ENCODE data around the gene DHX35.

Gene DHX35, protein sequence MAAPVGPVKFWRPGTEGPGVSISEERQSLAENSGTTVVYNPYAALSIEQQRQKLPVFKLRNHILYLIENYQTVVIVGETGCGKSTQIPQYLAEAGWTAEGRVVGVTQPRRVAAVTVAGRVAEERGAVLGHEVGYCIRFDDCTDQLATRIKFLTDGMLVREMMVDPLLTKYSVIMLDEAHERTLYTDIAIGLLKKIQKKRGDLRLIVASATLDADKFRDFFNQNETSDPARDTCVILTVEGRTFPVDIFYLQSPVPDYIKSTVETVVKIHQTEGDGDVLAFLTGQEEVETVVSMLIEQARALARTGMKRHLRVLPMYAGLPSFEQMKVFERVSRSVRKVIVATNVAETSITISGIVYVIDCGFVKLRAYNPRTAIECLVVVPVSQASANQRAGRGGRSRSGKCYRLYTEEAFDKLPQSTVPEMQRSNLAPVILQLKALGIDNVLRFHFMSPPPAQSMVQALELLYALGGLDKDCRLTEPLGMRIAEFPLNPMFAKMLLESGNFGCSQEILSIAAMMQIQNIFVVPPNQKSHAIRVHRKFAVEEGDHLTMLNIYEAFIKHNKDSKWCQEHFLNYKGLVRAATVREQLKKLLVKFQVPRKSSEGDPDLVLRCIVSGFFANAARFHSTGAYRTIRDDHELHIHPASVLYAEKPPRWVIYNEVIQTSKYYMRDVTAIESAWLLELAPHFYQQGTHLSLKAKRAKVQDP

GRCh38 chr20:38962044-38962927 is at the start of gene DHX35:
Gene DHX35 (plus strand): TSS chr20:38962344. CDS start chr20:38962368, 24 bp downstream.
- TF ChIP-seq ARNTL (CRISPR knock-in tag; IDR thresholded peaks at IDR 0.05; ENCODE audit: borderline replicate concordance, low read depth): 0 out of 2 replicates have a peak, but pooled peaks have one; percentile 23
- TF ChIP-seq, protein P1, sequence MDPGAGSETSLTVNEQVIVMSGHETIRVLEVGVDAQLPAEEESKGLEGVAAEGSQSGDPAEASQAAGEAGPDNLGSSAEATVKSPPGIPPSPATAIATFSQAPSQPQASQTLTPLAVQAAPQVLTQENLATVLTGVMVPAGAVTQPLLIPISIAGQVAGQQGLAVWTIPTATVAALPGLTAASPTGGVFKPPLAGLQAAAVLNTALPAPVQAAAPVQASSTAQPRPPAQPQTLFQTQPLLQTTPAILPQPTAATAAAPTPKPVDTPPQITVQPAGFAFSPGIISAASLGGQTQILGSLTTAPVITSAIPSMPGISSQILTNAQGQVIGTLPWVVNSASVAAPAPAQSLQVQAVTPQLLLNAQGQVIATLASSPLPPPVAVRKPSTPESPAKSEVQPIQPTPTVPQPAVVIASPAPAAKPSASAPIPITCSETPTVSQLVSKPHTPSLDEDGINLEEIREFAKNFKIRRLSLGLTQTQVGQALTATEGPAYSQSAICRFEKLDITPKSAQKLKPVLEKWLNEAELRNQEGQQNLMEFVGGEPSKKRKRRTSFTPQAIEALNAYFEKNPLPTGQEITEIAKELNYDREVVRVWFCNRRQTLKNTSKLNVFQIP (CRISPR knock-in tag; IDR thresholded peaks at IDR 0.05; ENCODE audit: borderline replicate concordance, low read depth): no peak
- no peak for TF ChIP-seq ESRRG (CRISPR knock-in tag; IDR thresholded peaks at IDR 0.05)
- TF ChIP-seq RARB (CRISPR knock-in tag; IDR thresholded peaks at IDR 0.05): no peak
- TF ChIP-seq, protein P2, sequence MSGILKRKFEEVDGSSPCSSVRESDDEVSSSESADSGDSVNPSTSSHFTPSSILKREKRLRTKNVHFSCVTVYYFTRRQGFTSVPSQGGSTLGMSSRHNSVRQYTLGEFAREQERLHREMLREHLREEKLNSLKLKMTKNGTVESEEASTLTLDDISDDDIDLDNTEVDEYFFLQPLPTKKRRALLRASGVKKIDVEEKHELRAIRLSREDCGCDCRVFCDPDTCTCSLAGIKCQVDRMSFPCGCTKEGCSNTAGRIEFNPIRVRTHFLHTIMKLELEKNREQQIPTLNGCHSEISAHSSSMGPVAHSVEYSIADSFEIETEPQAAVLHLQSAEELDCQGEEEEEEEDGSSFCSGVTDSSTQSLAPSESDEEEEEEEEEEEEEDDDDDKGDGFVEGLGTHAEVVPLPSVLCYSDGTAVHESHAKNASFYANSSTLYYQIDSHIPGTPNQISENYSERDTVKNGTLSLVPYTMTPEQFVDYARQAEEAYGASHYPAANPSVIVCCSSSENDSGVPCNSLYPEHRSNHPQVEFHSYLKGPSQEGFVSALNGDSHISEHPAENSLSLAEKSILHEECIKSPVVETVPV (CRISPR knock-in tag; IDR thresholded peaks at IDR 0.05): no peak
- TF ChIP-seq OSR1 (CRISPR knock-in tag; IDR thresholded peaks at IDR 0.05): no peak
- peak; percentile 99 for ATAC-seq

DNA sequence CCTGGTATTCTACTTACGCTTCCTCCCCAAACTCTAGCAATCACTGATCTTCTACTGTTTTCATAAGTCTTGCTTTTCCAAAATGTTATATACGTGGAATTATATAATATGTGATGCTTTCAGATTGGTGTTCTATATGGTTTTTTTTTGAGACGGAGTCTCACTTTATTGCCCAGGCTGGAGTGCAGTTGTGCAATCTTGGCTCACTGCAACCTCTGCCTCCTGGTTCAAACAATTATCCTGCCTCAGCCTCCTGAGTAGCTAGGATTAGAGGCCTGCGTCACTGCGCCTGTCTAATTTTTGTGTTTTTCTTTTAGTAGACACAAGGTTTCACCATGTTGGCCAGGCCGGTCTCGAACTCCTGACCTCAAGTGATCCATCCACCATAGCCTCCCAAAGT is 46.8 kb upstream of the DHX35 start:
- TF ChIP-seq ZC3H10 (CRISPR knock-in tag; IDR thresholded peaks at IDR 0.05) (no peak), ZNF70 (CRISPR knock-in tag; IDR thresholded peaks at IDR 0.05) (no peak), ISL1 (CRISPR knock-in tag; IDR thresholded peaks at IDR 0.05) (no peak), ZNF8 (CRISPR knock-in tag; IDR thresholded peaks at IDR 0.05) (no peak), OSR1 (CRISPR knock-in tag; IDR thresholded peaks at IDR 0.05) (no peak), ESRRG (CRISPR knock-in tag; IDR thresholded peaks at IDR 0.05) (no peak), CSDC2 (CRISPR knock-in tag; IDR thresholded peaks at IDR 0.05) (no peak), RARB (CRISPR knock-in tag; IDR thresholded peaks at IDR 0.05) (no peak), PPARA (CRISPR knock-in tag; IDR thresholded peaks at IDR 0.05; ENCODE audit: borderline replicate concordance) (no peak), CREB5 (CRISPR knock-in tag; IDR thresholded peaks at IDR 0.05; ENCODE audit: low read depth) (no peak), ZFP3 (CRISPR knock-in tag; IDR thresholded peaks at IDR 0.05) (no peak)
- TF ChIP-seq, protein P2 (CRISPR knock-in tag; IDR thresholded peaks at IDR 0.05): no peak
- ATAC-seq: no peak

- no peak for ATAC-seq
- TF ChIP-seq TOX (CRISPR knock-in tag; IDR thresholded peaks at IDR 0.05; ENCODE audit: borderline replicate concordance) (no peak), TSHZ2 (CRISPR knock-in tag; IDR thresholded peaks at IDR 0.05) (no peak), ZFP3 (CRISPR knock-in tag; IDR thresholded peaks at IDR 0.05) (no peak), TCF4 (CRISPR knock-in tag; IDR thresholded peaks at IDR 0.05; ENCODE audit: borderline replicate concordance) (no peak), ZC3H10 (CRISPR knock-in tag; IDR thresholded peaks at IDR 0.05) (no peak), ARNTL (CRISPR knock-in tag; IDR thresholded peaks at IDR 0.05; ENCODE audit: borderline replicate concordance, low read depth) (no peak), PPARA (CRISPR knock-in tag; IDR thresholded peaks at IDR 0.05; ENCODE audit: borderline replicate concordance) (no peak), RARB (CRISPR knock-in tag; IDR thresholded peaks at IDR 0.05) (no peak), CSDC2 (CRISPR knock-in tag; IDR thresholded peaks at IDR 0.05) (no peak), CREB5 (CRISPR knock-in tag; IDR thresholded peaks at IDR 0.05; ENCODE audit: low read depth) (no peak), ISL1 (CRISPR knock-in tag; IDR thresholded peaks at IDR 0.05) (no peak)
- TF ChIP-seq, protein P3, sequence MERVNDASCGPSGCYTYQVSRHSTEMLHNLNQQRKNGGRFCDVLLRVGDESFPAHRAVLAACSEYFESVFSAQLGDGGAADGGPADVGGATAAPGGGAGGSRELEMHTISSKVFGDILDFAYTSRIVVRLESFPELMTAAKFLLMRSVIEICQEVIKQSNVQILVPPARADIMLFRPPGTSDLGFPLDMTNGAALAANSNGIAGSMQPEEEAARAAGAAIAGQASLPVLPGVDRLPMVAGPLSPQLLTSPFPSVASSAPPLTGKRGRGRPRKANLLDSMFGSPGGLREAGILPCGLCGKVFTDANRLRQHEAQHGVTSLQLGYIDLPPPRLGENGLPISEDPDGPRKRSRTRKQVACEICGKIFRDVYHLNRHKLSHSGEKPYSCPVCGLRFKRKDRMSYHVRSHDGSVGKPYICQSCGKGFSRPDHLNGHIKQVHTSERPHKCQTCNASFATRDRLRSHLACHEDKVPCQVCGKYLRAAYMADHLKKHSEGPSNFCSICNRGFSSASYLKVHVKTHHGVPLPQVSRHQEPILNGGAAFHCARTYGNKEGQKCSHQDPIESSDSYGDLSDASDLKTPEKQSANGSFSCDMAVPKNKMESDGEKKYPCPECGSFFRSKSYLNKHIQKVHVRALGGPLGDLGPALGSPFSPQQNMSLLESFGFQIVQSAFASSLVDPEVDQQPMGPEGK (CRISPR knock-in tag; IDR thresholded peaks at IDR 0.05; ENCODE audit: borderline replicate concordance): no peak
- TF ChIP-seq, protein P1 (CRISPR knock-in tag; IDR thresholded peaks at IDR 0.05; ENCODE audit: borderline replicate concordance, low read depth): no peak
These were observed 44.5 kb upstream of the DHX35 start for GRCh38 chr20:38917657-38918056.
